GM21825 (cell line): ENCODE data around the gene TNPO1.
"Not testable (repeated sequence)": the region's sequence is repeated elsewhere in the genome, so short reads cannot be mapped to it uniquely, and the experiment has no call there.

Source experiments
- ATAC-seq: cut with Tn5 transposase; IDR thresholded peaks from one replicate; pipeline ENCODE4 v1.9.1; 2021; ENCODE audit warnings: mild to moderate bottlenecking, moderate library complexity; ENCODE audit not compliant: unreplicated experiment

The TNPO1 gene

DNA sequence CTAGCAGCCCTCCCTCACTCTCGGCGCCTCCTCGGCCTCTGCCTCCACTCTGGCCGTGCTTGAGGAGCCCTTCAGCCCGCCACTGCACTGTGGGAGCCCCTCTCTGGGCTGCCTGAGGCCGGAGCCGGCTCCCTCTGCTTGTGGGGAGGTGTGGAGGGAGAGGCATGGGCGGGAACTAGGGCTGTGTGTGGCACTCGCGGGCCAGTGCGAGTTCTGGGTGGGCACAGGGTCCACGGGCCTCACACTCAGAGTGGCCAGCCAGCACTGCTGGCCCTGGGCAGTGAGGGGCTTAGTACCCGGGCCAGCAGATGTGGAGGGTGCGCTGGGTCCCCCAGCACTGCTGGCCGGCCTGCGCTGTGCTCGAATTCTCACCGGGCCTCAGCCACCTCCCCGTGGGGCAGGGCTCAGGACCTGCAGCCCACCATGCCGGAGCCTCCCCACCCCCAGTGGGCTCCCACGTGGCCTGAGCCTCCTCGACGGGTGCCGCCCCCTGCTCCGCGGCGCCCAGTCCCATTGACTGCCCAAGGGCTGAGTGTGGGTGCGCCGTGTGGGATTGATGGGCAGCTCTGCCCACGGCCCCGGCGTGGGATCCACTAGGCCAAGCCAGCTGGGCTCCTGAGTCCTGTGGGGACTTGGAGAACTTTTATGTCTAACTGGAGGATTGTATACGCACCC lies 109.0 kb downstream of the TNPO1 start:
- no peak for ATAC-seq

DNA sequence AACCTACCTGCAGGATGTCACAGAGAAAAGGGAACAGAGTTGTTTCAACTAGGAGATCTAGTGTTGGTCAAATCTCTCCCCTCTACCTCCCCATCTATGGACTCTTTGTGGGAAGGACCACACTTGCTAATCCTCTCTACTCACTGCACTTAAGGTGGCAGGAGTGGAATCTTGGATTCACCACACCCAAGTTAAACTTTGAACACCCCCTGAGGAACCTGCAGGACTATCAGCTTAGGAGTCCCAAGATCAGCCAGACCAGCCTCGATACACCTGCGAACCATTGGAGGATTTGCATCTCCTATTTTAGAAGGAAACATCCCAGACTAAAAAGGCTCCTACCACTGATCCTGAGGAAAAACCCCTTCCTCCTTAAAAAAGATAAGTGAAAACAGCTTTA lies 116.2 kb downstream of the TNPO1 start:
- ATAC-seq = not testable (repeated sequence)

DNA sequence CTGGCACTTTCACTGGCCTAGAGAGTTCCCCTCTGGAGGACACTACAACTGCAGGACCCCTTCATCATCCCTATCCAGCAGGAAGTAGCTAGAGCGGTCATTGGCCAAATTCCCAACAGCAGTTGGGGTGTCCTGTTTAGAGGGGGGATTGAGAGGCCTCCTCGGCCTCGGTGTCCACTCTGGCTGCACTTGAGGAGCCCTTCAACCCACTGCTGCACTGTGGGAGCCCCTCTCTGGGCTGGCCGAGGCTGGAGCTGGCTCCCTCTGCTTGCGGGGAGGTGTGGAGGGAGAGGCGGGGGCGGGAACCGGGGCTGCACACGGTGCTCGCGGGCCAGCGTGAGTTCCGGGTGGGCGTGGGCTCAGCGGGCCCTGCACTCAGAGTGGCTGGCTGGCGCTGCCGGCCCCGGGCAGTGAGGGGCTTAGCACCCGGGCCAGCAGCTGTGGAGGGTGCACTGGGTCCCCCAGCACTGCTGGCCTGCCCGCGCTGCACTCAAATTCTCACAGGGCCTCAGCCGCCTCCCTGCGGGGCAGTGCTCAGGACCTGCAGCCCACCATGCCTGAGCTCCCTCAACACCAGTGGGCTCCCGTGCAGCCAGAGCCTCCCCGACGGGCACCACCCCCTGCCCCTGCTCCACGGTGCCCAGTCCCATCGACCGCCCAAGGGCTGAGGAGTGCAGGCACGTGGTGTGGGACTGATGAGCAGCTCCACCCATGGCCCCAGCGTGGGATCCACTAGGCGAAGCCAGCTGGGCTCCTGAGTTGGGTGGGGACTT lies 118.7 kb downstream of the TNPO1 start:
- not testable (repeated sequence) for ATAC-seq

DNA sequence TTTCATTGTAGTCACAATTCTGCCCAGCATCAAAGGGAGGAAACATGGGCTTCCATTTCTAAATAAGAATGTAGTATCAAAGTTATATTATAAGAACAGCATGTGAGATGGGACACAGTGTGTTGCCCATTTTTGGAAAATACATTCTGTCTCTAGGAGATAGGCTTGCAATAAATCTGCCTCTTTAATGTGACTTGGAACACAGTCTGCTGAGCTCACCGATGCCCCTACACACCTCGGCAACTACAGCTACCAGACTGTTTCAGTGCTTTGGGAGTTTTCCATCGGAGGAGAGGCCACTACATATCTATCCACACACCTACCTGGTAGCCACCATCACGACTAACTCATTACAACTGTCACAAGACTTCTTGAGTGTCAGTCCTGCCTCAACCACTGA lies 120.4 kb downstream of the TNPO1 start:
- ATAC-seq = no peak

DNA sequence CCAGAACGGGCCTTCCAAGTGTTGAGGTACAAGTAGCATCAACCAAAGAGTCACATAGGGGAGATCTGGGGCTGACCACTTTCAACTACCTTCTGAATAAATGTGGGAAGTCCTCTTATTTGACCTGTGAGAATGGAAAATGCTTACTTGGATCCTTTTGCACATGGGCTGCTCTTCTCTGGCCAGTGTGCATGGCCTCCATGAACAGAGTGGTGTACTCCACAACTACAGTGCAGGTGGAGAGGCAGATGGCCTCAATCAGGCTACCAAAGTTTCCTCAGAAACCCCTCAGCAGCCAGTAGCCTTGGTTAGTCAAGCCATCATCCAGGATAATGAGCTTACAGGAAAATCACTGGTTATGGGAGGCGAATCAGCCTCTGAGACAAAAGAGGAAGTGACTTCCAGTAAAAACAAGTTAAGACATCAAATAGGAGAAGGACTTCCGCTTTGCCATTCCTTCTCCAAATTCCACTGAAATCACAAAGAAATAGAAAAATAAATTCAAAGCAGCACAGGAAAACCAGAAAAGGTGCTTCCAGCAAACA lies 121.1 kb downstream of the TNPO1 start:
- ATAC-seq = no peak

DNA sequence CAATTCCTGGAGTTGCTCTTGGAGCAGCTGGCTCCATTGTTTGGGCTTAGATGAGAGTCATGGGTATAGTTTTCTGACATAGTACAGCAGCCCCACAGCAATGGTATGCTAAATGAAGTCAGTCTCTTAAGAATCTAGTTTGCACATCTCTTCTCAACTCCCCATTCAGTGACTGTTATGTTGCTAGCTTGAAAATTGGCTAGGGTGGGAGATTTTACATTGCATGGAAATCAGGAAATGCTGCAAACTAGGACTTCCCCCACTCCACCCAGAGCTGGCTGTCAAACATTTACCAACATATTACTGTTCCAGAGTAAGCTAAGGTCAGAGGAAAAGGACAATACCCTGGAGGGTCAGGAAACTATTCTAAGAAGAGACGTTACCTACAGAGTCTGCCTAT lies 121.7 kb downstream of the TNPO1 start:
- ATAC-seq = no peak

DNA sequence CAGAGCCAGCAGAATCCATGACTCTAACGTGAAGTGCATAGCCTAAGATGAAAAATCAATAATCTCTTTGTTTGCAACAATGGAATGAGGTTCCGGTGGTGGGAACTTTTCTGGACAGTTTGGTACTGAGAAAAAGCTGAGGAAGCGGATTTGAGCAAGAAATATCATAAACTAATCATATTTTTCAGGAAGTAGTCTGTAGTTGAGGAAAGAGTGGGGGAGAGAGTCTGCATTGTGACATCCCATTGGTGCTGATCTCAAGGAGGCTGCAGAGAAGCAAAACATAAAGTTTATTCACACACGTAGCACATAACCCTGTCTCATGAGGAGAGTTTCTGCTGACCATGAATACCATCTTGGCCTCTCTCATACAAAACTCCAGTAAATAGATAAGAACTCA lies 123.6 kb downstream of the TNPO1 start:
- ATAC-seq = no peak

DNA sequence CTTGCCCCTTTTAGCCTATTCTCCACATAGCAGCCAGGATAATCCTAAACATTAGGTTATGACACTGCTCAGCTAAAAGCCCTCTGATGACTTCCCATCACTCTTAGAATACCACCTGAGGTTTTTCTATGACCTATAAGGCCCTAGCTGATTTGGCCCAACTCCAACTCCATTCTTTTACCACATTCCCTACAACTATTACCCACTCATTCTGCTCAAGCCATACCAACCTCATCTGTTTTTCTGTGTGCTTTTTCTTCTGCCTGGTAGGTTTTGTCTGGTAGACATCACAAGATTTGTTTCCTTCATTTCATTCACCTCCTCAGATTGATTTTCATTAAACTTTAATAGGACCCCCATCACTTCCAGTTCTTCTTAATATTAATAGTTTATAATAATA lies 126.8 kb downstream of the TNPO1 start:
- ATAC-seq = no peak

DNA sequence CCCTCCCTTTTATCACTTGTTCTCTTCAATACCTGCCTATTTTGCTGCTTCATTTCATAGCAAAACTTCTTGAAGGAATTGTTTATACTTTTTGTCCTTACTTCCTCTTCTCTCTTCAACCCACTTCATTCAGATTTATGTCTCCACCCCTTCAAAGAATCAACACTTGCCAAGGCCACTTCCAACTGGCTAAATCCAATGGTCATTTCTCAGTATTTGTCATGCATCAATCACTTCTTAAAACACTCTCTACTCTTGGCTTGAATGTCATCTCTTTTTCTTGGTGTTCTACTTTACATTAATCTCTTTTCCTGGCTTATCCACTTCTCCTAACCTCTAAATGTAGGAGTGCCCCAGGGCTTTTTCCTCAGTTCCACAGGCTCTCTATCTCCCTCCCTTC lies 131.0 kb downstream of the TNPO1 start:
- no peak for ATAC-seq

DNA sequence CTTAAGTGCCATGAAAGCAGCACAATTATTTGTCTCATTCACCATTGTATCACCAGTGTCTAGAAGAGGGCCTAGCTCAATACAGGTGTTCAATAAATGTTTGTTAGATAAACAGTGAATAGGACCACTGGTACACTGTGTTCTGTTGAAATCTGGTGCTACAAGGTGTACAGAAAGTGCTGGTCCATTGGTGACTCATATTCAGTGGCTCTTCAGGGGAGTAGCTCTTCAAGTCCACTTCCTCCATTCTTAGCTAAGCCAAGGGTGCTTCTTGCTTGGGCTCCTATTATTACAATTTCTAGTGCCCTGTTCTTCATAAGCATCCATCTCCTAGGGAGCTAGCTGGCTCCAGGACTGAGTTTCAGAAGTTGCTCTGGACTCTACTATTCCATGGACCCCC lies 133.0 kb downstream of the TNPO1 start:
- no peak for ATAC-seq

DNA sequence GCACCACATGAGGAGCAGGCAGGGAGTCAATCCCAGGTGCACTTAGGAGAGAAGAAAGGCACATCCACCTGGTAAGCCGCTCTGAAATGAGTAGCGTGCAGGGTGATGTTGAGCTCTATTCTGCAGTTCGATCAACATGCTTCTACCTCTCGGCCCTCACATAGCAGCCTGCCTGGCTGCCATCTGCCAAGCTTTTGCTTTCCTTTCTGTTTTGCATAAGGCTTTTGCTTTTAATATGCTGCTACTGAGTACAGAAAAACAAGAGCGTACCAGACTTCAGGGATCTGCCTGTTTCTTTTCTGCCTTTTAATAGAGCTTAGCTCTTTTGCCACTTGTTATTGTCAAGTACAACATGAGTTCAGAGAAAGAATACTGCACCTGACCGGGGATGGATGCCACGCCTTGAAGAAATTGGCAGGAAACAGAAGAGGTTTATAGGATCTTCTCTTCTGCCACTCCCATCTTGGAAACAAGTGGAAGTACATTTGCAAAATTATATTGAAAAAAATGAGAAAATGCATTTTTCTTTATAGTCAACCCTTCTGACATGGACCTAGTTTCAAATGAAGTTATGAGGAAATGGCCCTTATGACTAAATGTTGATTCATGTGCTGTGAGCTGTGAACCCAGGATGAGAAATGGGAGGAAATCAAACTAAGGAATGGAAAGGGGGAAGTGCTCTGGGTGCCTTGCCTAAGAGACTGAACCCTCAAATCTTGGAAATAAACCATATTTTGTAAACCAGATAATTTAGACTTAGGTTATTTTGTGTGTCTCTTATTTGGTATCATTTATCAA lies 135.4 kb downstream of the TNPO1 start:
- no peak for ATAC-seq

DNA sequence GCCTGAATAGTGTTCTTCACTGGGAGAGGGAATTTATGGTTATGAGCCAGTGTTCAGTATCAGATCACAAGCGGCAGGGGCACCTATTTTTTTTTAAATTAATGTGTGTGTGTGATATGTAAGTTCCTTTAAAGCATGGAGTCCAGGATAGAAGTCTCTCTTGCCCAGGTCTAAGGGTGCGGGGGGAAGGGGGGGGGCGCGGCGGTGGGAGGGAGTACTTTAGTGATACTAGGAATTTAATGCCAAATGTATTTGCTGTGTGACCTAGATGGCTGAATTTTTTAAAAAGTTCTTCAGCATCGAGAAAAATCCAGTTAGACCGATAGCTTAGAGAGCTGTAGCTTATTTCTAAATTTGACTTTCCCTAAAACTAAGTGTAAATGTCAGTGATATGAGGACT lies 137.9 kb downstream of the TNPO1 start:
- ATAC-seq = no peak

DNA sequence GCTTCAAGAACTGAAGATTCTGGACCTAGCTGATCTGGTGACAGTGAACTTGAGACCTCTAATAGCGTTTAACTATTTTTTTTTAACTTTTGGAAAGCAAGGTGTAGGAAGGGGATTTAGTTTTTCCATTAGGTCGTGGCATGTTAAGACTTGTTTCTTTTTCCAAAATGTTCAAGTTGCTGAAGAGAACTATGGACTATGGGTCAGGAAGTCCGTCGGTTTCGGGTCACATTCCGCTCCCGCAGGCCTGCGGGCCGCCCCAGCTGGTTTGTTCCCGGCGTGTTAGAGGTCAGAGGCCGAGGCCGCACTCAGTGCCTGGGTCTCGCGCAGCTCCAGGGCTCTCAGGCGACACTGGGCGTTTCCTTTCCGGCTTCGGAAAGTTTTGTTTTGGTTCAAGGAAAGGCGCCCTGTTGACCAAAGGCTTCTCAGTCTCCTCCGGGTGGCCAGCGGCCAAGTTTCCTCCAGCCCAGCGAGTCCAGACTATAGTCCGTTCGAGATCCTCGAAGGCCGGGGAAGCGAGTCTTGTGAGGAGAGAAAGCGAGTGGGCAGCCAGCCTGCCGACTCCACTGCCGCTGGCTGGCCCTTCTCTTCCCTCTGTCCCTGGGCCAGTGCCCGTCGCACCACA lies 138.8 kb downstream of the TNPO1 start:
- peak; percentile 27 for ATAC-seq

DNA sequence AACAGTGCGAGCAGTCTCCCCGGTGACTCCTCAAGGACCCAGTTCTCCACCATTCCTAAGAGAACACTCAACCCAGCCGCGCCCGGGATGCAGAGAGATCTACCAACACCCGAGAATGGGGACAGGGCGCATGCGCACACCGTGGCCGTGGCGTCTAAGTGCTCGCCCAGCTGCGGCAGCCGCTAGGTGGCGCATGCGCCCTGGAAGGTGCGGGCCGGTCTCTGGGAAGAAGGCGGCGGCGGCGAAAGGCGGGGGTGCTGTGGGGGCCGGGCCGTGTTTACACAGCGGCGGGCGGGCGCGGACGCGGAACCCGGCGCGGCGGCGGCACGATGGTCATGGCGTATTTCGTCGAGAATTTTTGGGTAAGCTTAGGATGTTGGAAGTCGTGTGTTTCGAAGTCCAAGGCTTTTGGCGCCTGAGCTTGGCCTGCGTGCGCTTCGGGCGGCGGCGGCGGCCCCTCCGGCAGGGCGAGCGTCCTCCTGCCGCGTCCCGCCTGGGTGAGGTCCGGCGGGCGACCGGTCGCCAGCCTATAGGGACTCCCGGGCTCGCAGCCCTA lies 139.4 kb downstream of the TNPO1 start, which contains the start of gene FCHO2:
TSS of gene FCHO2 (plus strand) at position 274 of the 556 bp plus-strand sequence. CDS start at position 330, 56 bp downstream.
- peak; percentile 92 for ATAC-seq

DNA sequence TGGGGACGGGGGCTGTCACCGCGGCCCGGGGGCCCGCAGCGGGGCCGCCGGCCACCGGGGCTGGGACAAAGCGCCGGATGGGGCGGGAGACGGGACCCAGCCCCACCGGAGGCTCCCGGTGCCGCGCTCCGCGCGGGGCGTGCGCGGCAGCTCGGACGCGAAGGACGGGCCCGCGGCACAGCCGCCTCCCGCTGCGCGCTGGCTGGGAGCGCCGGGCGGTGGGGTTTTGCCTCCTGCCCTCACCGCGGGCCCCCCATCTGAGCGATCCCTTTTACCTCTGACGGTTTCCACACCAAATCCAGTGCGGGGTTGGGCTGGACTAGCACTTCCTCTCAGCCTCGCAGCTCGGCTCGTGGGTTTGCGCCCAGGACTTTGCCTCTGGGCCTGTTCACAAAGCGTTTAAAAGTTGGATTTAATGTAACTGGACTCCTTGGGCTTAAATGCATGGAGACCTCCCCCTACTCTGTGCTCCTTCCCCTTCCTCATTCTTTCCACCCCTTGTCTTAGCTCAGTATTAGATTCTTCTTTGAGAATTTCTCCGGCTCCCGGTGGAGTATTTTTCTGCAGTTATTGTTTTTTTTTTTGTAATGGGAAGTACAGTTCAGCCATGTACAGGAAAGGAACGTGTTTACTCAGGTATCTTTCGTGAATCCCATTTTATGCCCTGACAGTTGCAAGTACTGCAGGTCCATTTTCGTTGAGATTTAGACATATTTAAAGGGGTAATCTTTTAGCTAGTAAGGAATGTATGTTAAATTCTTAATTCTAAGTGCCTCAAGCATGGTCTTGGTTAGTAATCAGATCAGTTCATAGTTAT lies 140.1 kb downstream of the TNPO1 start:
- peak; percentile 44 for ATAC-seq

DNA sequence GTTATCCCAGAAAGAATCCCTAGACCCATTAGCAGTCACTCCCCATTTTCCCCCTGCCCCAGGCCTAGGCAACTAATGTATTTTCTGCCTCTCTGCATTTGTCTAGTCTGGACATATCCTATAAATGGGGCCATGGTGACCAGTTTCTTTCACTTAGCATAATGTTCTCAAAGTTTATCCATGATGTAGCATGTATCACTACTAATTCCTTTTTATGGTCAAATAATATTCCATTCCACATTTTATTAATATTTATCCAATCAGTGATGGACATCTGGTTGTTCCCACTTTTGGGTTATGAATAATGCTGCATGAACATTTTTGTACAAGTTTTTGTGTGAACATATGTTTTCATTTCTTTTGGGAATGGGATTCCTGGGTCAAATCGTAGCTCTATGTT lies 140.9 kb downstream of the TNPO1 start:
- ATAC-seq = no peak

DNA sequence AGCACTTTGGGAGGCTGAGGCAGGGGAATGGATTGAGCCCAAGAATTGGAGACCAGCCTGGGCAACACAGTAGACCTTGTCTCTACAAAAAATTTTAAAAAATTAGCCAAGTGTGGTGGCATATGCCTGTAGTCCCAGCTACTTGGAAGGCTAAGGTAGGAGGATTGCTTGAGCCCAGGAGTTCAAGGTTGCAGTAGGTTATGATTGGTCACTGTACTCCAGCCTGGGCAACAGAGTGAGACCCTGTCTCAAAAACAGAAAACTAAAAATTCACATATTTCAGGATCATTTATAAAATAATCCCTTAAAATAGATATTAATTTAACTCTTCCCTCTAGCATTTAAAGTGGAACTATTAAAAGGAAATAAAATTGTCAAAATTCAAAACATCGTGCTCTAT lies 142.8 kb downstream of the TNPO1 start:
- no peak for ATAC-seq
